Measurements from ENCODE around the gene AIFM3.

The AIFM3 gene

GRCh38 chr22:20943104-20943933 lies 23.7 kb upstream of the AIFM3 start:
- TF ChIP-seq Cebpa-rat (IDR thresholded peaks at IDR 0.05) = no peak
- Histone ChIP-seq H3K4me2 (no peak overlapping the region), H3K4me3 (no peak overlapping the region), H3K9me3 (no peaks in the 10 kb centered on the region), H3K27ac (no peak overlapping the region), H3K9ac (no peak overlapping the region), H3K36me3 (peaks cover 91% of the 10 kb centered on the region), H3K4me1 (peaks cover 32% of the 10 kb centered on the region), H3K27me3 (no peaks in the 10 kb centered on the region), H4K20me1 (peaks cover 100% of the 10 kb centered on the region)

- Histone ChIP-seq H3K27me3 (no peaks in the 10 kb centered on the region), H3K9me3 (no peaks in the 10 kb centered on the region), H4K20me1 (peaks cover 100% of the 10 kb centered on the region), H3K36me3 (peaks cover 92% of the 10 kb centered on the region), H3K4me1 (peaks cover 32% of the 10 kb centered on the region), H3K4me3 (no peak overlapping the region), H3K9ac (no peak overlapping the region), H3K27ac (no peak overlapping the region), H3K4me2 (no peak overlapping the region)
- TF ChIP-seq Cebpa-rat (IDR thresholded peaks at IDR 0.05) = no peak
These were observed 23.0 kb upstream of the AIFM3 start for GRCh38 chr22:20944042-20944441.

GRCh38 chr22:20945578-20945934 lies 21.5 kb upstream of the AIFM3 start:
- no peaks in the 10 kb centered on the region for H3K27me3 ChIP-seq
- H3K4me3 ChIP-seq = no peak overlapping the region
- no peak overlapping the region for H3K4me2 ChIP-seq
- H3K36me3 ChIP-seq = peaks cover 94% of the 10 kb centered on the region
- H4K20me1 ChIP-seq = peaks cover 100% of the 10 kb centered on the region
- TF ChIP-seq Cebpa-rat (IDR thresholded peaks at IDR 0.05) = no peak
- H3K4me1 ChIP-seq = peaks cover 25% of the 10 kb centered on the region
- H3K9ac ChIP-seq = no peak overlapping the region
- no peaks in the 10 kb centered on the region for H3K9me3 ChIP-seq
- H3K27ac ChIP-seq = no peak overlapping the region

GRCh38 chr22:20946080-20946986 lies 20.7 kb upstream of the AIFM3 start:
- Histone ChIP-seq H3K4me1 (peaks cover 25% of the 10 kb centered on the region), H3K27ac (no peak overlapping the region), H3K27me3 (no peaks in the 10 kb centered on the region), H3K4me3 (no peak overlapping the region), H3K9me3 (no peaks in the 10 kb centered on the region), H3K36me3 (peaks cover 95% of the 10 kb centered on the region), H3K4me2 (no peak overlapping the region), H4K20me1 (peaks cover 100% of the 10 kb centered on the region), H3K9ac (no peak overlapping the region)
- TF ChIP-seq Cebpa-rat (IDR thresholded peaks at IDR 0.05) = no peak

- H3K36me3 ChIP-seq = peaks cover 97% of the 10 kb centered on the region
- no peaks in the 10 kb centered on the region for H3K27me3 ChIP-seq
- TF ChIP-seq Cebpa-rat (IDR thresholded peaks at IDR 0.05) = no peak
- H4K20me1 ChIP-seq = peaks cover 100% of the 10 kb centered on the region
- H3K4me2 ChIP-seq = no peak overlapping the region
- no peak overlapping the region for H3K4me3 ChIP-seq
- H3K9me3 ChIP-seq = no peaks in the 10 kb centered on the region
- H3K4me1 ChIP-seq = peaks cover 32% of the 10 kb centered on the region
- H3K27ac ChIP-seq = no peak overlapping the region
- no peak overlapping the region for H3K9ac ChIP-seq
These were observed 20.1 kb upstream of the AIFM3 start for GRCh38 chr22:20946991-20947390.

- Histone ChIP-seq H4K20me1 (peaks cover 100% of the 10 kb centered on the region), H3K36me3 (peaks cover 97% of the 10 kb centered on the region), H3K27ac (no peak overlapping the region), H3K9ac (no peak overlapping the region), H3K27me3 (no peaks in the 10 kb centered on the region), H3K9me3 (no peaks in the 10 kb centered on the region), H3K4me1 (peaks cover 41% of the 10 kb centered on the region), H3K4me3 (no peak overlapping the region), H3K4me2 (no peak overlapping the region)
- TF ChIP-seq Cebpa-rat (IDR thresholded peaks at IDR 0.05) = no peak
These were observed 18.6 kb upstream of the AIFM3 start for GRCh38 chr22:20948450-20948849.

- Histone ChIP-seq H3K9ac (no peak overlapping the region), H3K4me2 (peak overlapping the region; percentile 12; the same call in 1 of the 2 replicates), H3K27ac (no peak overlapping the region), H4K20me1 (peaks cover 100% of the 10 kb centered on the region), H3K4me3 (no peak overlapping the region), H3K9me3 (no peaks in the 10 kb centered on the region), H3K4me1 (peaks cover 41% of the 10 kb centered on the region), H3K27me3 (no peaks in the 10 kb centered on the region), H3K36me3 (peaks cover 99% of the 10 kb centered on the region)
- TF ChIP-seq Cebpa-rat (IDR thresholded peaks at IDR 0.05) = no peak
These were observed 18.1 kb upstream of the AIFM3 start for GRCh38 chr22:20948989-20949388.

- no peak overlapping the region for H3K27ac ChIP-seq
- peaks cover 97% of the 10 kb centered on the region for H3K36me3 ChIP-seq
- TF ChIP-seq Cebpa-rat (IDR thresholded peaks at IDR 0.05) = no peak
- peaks cover 41% of the 10 kb centered on the region for H3K4me1 ChIP-seq
- H4K20me1 ChIP-seq = peaks cover 100% of the 10 kb centered on the region
- no peaks in the 10 kb centered on the region for H3K27me3 ChIP-seq
- H3K9me3 ChIP-seq = no peaks in the 10 kb centered on the region
- H3K4me3 ChIP-seq = no peak overlapping the region
- no peak overlapping the region for H3K4me2 ChIP-seq
- no peak overlapping the region for H3K9ac ChIP-seq
These were observed 17.3 kb upstream of the AIFM3 start for GRCh38 chr22:20949698-20950183.

- Histone ChIP-seq H3K4me3 (no peak overlapping the region), H3K27me3 (peaks cover 7% of the 10 kb centered on the region), H3K36me3 (peaks cover 85% of the 10 kb centered on the region), H3K9ac (no peak overlapping the region), H3K4me2 (no peak overlapping the region), H3K27ac (no peak overlapping the region), H3K9me3 (no peaks in the 10 kb centered on the region), H4K20me1 (peaks cover 98% of the 10 kb centered on the region), H3K4me1 (peaks cover 41% of the 10 kb centered on the region)
- no peak for TF ChIP-seq Cebpa-rat (IDR thresholded peaks at IDR 0.05)
These were observed 15.7 kb upstream of the AIFM3 start for GRCh38 chr22:20951151-20951931.

All from BLaER1 (cell line).